Aorta (tissue), 5 donors: Measurements from ENCODE around the gene SAMD5. TPM values are rescaled to one million over a fixed set of nuclear protein-coding genes. Genes with fewer than 3 reads are reported as not detected.

ENCODE experiments used
- ATAC-seq: fragments of 200-7000 bp; cut with Tn5 transposase; one replicate; pipeline ENCODE4 v1.9.1; 2022; ENCODE audit warnings: moderate library complexity; ENCODE audit not compliant: low FRiP score
- DNase-seq, 2 donors: peaks; one replicate each; pipeline ENCODE4 v3.0.0-alpha.2; 2020
- H3K27ac ChIP-seq, 2 donors: one replicate each; pipeline ENCODE4 v1.5.1; 2013; ENCODE audit warnings: low read length in 2 of 2, mild to moderate bottlenecking in 2 of 2, moderate library complexity in 2 of 2, control low read depth in 1 of 2, inconsistent platforms in 1 of 2, low read depth in 1 of 2
- H3K27me3 ChIP-seq, 2 donors: one replicate each; pipeline ENCODE4 v1.6.1; 2013; ENCODE audit warnings: control low read depth in 1 of 2, low read length in 1 of 2, mild to moderate bottlenecking in 1 of 2, moderate library complexity in 1 of 2; ENCODE audit not compliant: insufficient read depth in 2 of 2, control insufficient read depth in 1 of 2
- H3K36me3 ChIP-seq, 2 donors: one replicate each; pipeline ENCODE4 v1.6.1; 2013; ENCODE audit warnings: control low read depth in 1 of 2, low read length in 1 of 2, mild to moderate bottlenecking in 1 of 2; ENCODE audit not compliant: insufficient read depth in 2 of 2, control insufficient read depth in 1 of 2
- H3K4me1 ChIP-seq, 2 donors: one replicate each; pipeline ENCODE4 v1.6.1; 2013; ENCODE audit warnings: low read length in 2 of 2, control low read depth in 1 of 2, mild to moderate bottlenecking in 1 of 2, moderate library complexity in 1 of 2; ENCODE audit not compliant: insufficient read depth in 2 of 2, control insufficient read depth in 1 of 2
- H3K4me3 ChIP-seq, 2 donors: one replicate each; pipeline ENCODE4 v1.5.1; 2013; ENCODE audit warnings: low read length in 2 of 2, control low read depth in 1 of 2, mild to moderate bottlenecking in 1 of 2
- H3K9me3 ChIP-seq: one replicate; pipeline ENCODE4 v1.6.1; 2013; ENCODE audit warnings: mild to moderate bottlenecking, low read length; ENCODE audit not compliant: control insufficient read depth
- WGBS, 2 donors: extraction: QIAGEN DNeasy Blood & Tissue Kit; methylation state at CpG; one replicate each; pipeline ENCODE4 v1.1.7; 2013; 5-methylcytosine and 5-hydroxymethylcytosine counted together
- intact Hi-C, 2 donors: fragments of 100-400 bp; cut with DNase I; formaldehyde crosslinking; loops; one replicate each; pipeline versions ENCODE4 v1.14.2 to v1.15.0; 2022
- polyA plus RNA-seq, 2 donors: library from polyadenylated mRNA; stranded (reverse); fragments of 200-250 nt; gene quantifications; one replicate each; pipeline ENCODE4 v1.2.3, GENCODE V29; 2013
- total RNA-seq, 2 donors: library from RNA; stranded (reverse); fragmentation: NEBNext Ultra II Directional; extraction: Animal tissue kit (Norgen Biotek cat#: 25700); gene quantifications; one replicate each; pipeline ENCODE4 v1.2.1, GENCODE V29; 2021
- donor health status: healthy with polysubstance abuse.
- donor health status: Bipolar disorder and iron deficiency.
- donor health status: DM: no; HTN: no; CAD: no.
- donor health status: DM: no; HTN: no; CAD: no.
- donor health status: DM: yes; HTN: yes; CAD: no.

SAMD5 gene
- total and polyA plus RNA-seq, 4 donors, result 0.50 to 3.8 (median 1.9) TPM

GRCh38 chr6:147515327-147515726 lies 6.8 kb downstream of the SAMD5 start:
- H3K9me3 ChIP-seq, result no peaks in the 10 kb centered on the region
- no peak overlapping the region for H3K27ac ChIP-seq
- ATAC-seq (no peak), DNase-seq (no peak)
- H3K27me3 ChIP-seq, result no peaks in the 10 kb centered on the region
- intact Hi-C loops, result no loop called here
- peaks cover 2 to 3% of the 10 kb centered on the region in 2 donors for H3K4me1 ChIP-seq
- no peak overlapping the region for H3K4me3 ChIP-seq
- H3K36me3 ChIP-seq, result no peaks in the 10 kb centered on the region
- 95 to 96% methylated on average over 2 of the region's 2 CpGs for WGBS, 2 donors

DNA sequence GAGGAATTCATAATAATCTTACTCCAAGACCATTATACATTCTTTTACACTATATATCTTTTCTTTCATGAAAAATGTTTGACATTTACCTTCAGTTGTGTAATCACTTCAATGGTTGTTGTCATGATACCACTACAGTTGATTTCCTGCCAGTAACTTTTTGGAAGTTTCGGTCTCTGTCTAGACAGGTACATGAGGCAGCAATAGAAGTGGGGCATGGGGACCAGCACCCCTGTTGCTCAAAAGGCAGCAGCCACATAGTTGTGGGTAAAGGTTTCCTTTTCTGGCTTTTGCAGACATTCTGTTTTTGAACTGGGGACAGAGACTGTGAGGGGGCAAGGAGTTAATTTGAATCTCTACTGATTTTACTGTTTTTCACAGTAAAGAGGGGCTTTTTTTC lies 14.1 kb downstream of the SAMD5 start:
- no peaks in the 10 kb centered on the region for H3K4me1 ChIP-seq
- no peaks in the 10 kb centered on the region for H3K36me3 ChIP-seq
- no peak for DNase-seq
- intact Hi-C loops, result no loop called here
- no peaks in the 10 kb centered on the region for H3K9me3 ChIP-seq
- H3K27me3 ChIP-seq, result no peaks in the 10 kb centered on the region
- no peak for ATAC-seq
- WGBS, 2 donors, result 91 to 96% methylated on average over 1 of the region's 1 CpG
- H3K4me3 ChIP-seq, result no peak overlapping the region
- no peak overlapping the region for H3K27ac ChIP-seq

- H3K27ac ChIP-seq, result no peak overlapping the region
- H3K4me3 ChIP-seq, result no peak overlapping the region
- no peak for DNase-seq
- no peaks in the 10 kb centered on the region for H3K9me3 ChIP-seq
- 93 to 95% methylated on average over 5 of the region's 5 CpGs for WGBS, 2 donors
- H3K36me3 ChIP-seq, result no peaks in the 10 kb centered on the region
- no peaks in the 10 kb centered on the region for H3K4me1 ChIP-seq
- H3K27me3 ChIP-seq, result no peaks in the 10 kb centered on the region
- no peak for ATAC-seq
- intact Hi-C loops, result no loop called here
These were observed 17.2 kb downstream of the SAMD5 start for GRCh38 chr6:147525519-147526209.

DNA sequence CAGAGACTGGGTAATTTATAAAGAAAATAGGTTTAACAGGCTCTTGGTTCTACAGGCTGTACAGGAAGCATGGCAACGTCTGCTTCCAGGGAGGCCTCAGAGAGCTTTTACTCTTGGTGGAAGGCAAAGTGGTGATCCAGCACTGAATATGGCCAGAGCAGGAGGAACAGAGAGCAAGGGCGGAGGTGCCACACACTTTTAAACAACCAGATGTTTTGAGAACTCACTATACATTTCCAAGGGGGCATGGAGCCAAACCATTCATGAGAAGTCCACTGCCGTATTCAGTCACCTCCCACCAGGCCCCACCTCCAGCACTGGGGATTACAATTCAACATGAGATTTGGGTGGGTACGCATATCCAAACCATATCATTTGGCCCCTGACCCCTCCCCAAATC lies 18.7 kb downstream of the SAMD5 start:
- DNase-seq (no peak), ATAC-seq (no peak)
- Histone ChIP-seq H3K27ac (no peak overlapping the region), H3K27me3 (no peaks in the 10 kb centered on the region), H3K36me3 (no peaks in the 10 kb centered on the region), H3K9me3 (no peaks in the 10 kb centered on the region), H3K4me3 (no peak overlapping the region), H3K4me1 (no peaks in the 10 kb centered on the region)
- WGBS, 2 donors, result 94 to 95% methylated on average over 4 of the region's 4 CpGs
- intact Hi-C loops, result no loop called here

- H3K4me1 ChIP-seq, result no peaks in the 10 kb centered on the region
- H3K9me3 ChIP-seq, result no peaks in the 10 kb centered on the region
- intact Hi-C loops, result no loop called here
- no peaks in the 10 kb centered on the region for H3K36me3 ChIP-seq
- no peak overlapping the region for H3K4me3 ChIP-seq
- no peaks in the 10 kb centered on the region for H3K27me3 ChIP-seq
- H3K27ac ChIP-seq, result no peak overlapping the region
- no peak for DNase-seq
- ATAC-seq, result no peak
These were observed 20.1 kb downstream of the SAMD5 start for GRCh38 chr6:147528511-147529145.

- Histone ChIP-seq H3K4me1 (no peaks in the 10 kb centered on the region), H3K36me3 (no peaks in the 10 kb centered on the region), H3K27ac (no peak overlapping the region), H3K27me3 (no peaks in the 10 kb centered on the region), H3K9me3 (no peaks in the 10 kb centered on the region), H3K4me3 (no peak overlapping the region)
- intact Hi-C loops, result no loop called here
- 77 to 78% methylated on average over 13 of the region's 13 CpGs for WGBS, 2 donors
- no peak for DNase-seq
- ATAC-seq, result no peak
These were observed 21.9 kb downstream of the SAMD5 start for GRCh38 chr6:147530132-147531060.

GRCh38 chr6:147531321-147531720 lies 22.8 kb downstream of the SAMD5 start:
- WGBS, 2 donors, result 90 to 95% methylated on average over 2 of the region's 2 CpGs
- Histone ChIP-seq H3K36me3 (no peaks in the 10 kb centered on the region), H3K27ac (no peak overlapping the region), H3K27me3 (no peaks in the 10 kb centered on the region), H3K4me1 (no peaks in the 10 kb centered on the region), H3K9me3 (no peaks in the 10 kb centered on the region), H3K4me3 (no peak overlapping the region)
- DNase-seq, result no peak
- no peak for ATAC-seq
- intact Hi-C loops, result no loop called here

DNA sequence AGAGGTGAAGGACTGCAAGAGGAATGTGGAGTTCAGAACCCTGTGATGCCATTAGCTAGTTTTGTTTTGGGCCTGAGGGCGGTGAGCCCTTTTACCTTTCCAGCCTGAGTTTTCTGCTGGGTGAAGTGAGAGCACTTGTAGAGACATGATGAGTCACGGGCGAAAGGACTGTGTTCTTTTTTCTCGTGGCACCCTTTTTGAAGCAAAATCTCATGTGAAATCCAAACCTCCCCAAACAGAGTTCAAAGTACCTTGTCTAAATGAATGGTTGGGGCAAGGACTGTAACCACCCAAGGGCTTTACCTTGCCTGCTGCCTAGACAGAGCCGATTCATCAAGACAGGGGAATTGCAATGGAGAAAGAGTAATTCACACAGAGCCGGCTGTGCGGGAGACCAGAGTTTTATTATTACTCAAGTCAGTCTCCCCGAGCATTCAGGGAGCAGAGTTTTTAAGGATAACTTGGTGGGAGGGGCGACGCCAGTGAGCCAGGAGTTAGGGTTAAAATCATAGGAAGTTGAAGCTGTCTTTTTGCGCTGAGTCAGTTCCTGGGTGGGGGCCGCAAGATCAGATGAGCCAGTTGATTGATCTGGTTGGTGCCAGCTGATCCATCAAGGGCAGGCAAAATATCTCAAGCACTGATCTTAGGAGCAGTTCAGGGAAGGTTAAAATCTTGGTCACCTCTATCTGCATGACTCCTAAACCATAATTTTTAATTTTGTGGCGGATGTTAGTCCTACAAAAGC lies 25.8 kb downstream of the SAMD5 start:
- ATAC-seq, result no peak

More for the DNA sequence above, 25.8 kb downstream of the SAMD5 start:
- WGBS, 2 donors, result 86 to 90% methylated on average over 13 of the region's 13 CpGs
- Histone ChIP-seq H3K9me3 (no peaks in the 10 kb centered on the region), H3K27ac (no peak overlapping the region), H3K4me3 (no peak overlapping the region), H3K4me1 (no peaks in the 10 kb centered on the region), H3K27me3 (no peaks in the 10 kb centered on the region), H3K36me3 (no peaks in the 10 kb centered on the region)
- DNase-seq, result no peak
- intact Hi-C loops, result no loop called here
